GM23248 (cell line): Measurements from ENCODE around the gene MLXIPL.
"Not testable (repeated sequence)": the region's sequence is repeated elsewhere in the genome, so short reads cannot be mapped to it uniquely, and the experiment has no call there.

ENCODE experiments used
- EZH2 ChIP-seq: fragments of 200-600 bp; sonication (generic); IDR thresholded peaks from 2 replicates; pipeline ENCODE4 v1.6.1; 2018; ENCODE audit warnings: antibody characterized with exemption, mild to moderate bottlenecking; ENCODE audit not compliant: insufficient read depth, poor library complexity, severe bottlenecking
- EZH2phosphoT487 ChIP-seq: fragments of 200-600 bp; sonication (generic); IDR thresholded peaks from 2 replicates; pipeline ENCODE4 v1.6.1; 2018; ENCODE audit warnings: antibody characterized with exemption, moderate library complexity, mild to moderate bottlenecking, low read depth; ENCODE audit not compliant: insufficient read depth

- not testable (repeated sequence) for TF ChIP-seq EZH2, EZH2phosphoT487
These were observed 36.3 kb upstream of the MLXIPL start for GRCh38 chr7:73660594-73660993.
